TTC549 (cell line): ENCODE results near the gene CCNB2.

Experiments
- FAIRE-seq: peaks from 2 replicates; lab custom pipeline; 2012; peaks lifted over from hg19 to GRCh38; lab: Jason Lieb, UNC

The CCNB2 gene

GRCh38 chr15:59168536-59168935 lies 63.6 kb downstream of the CCNB2 start:
- FAIRE-seq = no peak

GRCh38 chr15:59169251-59169708 lies 64.3 kb downstream of the CCNB2 start:
- FAIRE-seq = no peak

GRCh38 chr15:59170295-59171066 lies 65.5 kb downstream of the CCNB2 start:
- no peak for FAIRE-seq

- FAIRE-seq = no peak
Measured at GRCh38 chr15:59171067-59171397, 66.1 kb downstream of the CCNB2 start.

GRCh38 chr15:59172289-59172901 lies 67.4 kb downstream of the CCNB2 start:
- FAIRE-seq = no peak

GRCh38 chr15:59173194-59173593 lies 68.2 kb downstream of the CCNB2 start:
- FAIRE-seq = no peak

- no peak for FAIRE-seq
Measured at GRCh38 chr15:59174151-59174834, 69.3 kb downstream of the CCNB2 start.
